Heart right ventricle (tissue), 16 donors: ENCODE results near the gene PLP1. TPM values are rescaled to one million over a fixed set of nuclear protein-coding genes. Genes with fewer than 3 reads are reported as not detected.

ENCODE experiments used
- ATAC-seq, 8 donors: fragments of 200-7000 bp; cut with Tn5 transposase; one replicate each; pipeline ENCODE4 v1.9.1; 2020; ENCODE audit warnings: mild to moderate bottlenecking in 8 of 8, moderate library complexity in 8 of 8, moderate number of reproducible peaks in 1 of 8
- DNase-seq, 2 donors: peaks; one replicate each; pipeline ENCODE4 v3.0.0-alpha.2; 2020
- H3K27ac ChIP-seq, 10 donors: fragments of 200-600 bp; sonication (generic) in 2 of 10; one replicate each; pipeline versions ENCODE4 v1.5.0 to v1.8.0; 2020 to 2022; ENCODE audit warnings: mild to moderate bottlenecking in 3 of 10
- H3K27me3 ChIP-seq, 7 donors: fragments of 200-600 bp; one replicate each; pipeline ENCODE4 v1.8.0; 2021 to 2022; ENCODE audit warnings: mild to moderate bottlenecking in 2 of 7
- H3K36me3 ChIP-seq, 9 donors: fragments of 200-600 bp; sonication (generic) in 1 of 9; one replicate each; pipeline versions ENCODE4 v1.5.0 to v1.8.0; 2020 to 2022; ENCODE audit warnings: mild to moderate bottlenecking in 2 of 9
- H3K4me1 ChIP-seq, 9 donors: fragments of 200-600 bp; sonication (generic) in 1 of 9; one replicate each; pipeline versions ENCODE4 v1.5.0 to v1.8.0; 2020 to 2022; ENCODE audit warnings: mild to moderate bottlenecking in 4 of 9
- H3K4me3 ChIP-seq, 10 donors: fragments of 200-600 bp; sonication (generic) in 2 of 10; one replicate each; pipeline versions ENCODE4 v1.5.0 to v1.8.0; 2020 to 2022; ENCODE audit warnings: mild to moderate bottlenecking in 7 of 10, moderate library complexity in 2 of 10
- H3K9me3 ChIP-seq, 11 donors: fragments of 200-600 bp in 10 of 11; sonication (generic) in 2 of 11; one replicate each; pipeline versions ENCODE4 v1.5.0 to v1.8.0; 2013 to 2022; ENCODE audit warnings: mild to moderate bottlenecking in 2 of 11, control low read depth in 1 of 11, moderate library complexity in 1 of 11
- WGBS, 2 donors: extraction: QIAGEN DNeasy Blood & Tissue Kit; methylation state at CpG; one replicate each; pipeline ENCODE4 v1.1.7; 2013; ENCODE audit warnings: inconsistent platforms in 1 of 2; 5-methylcytosine and 5-hydroxymethylcytosine counted together
- intact Hi-C, 10 donors: fragments of 100-400 bp; cut with DNase I; formaldehyde crosslinking; loops; one replicate each; pipeline versions ENCODE4 v1.11.1 to v1.14.2; 2022
- polyA plus RNA-seq, 2 donors: library from polyadenylated mRNA; stranded (reverse); fragments of 200-250 nt; gene quantifications; one replicate each; pipeline ENCODE4 v1.2.3, GENCODE V29; 2013
- total RNA-seq, 10 donors: library from RNA; stranded (reverse); fragmentation: NEBNext Ultra II Directional in 3 of 10; extraction: Animal tissue kit (Norgen Biotek cat#: 25700) in 3 of 10; gene quantifications; one replicate each; pipeline versions ENCODE4 v1.2.1 to v1.2.4, GENCODE V29; 2021 to 2023
- TF ChIP-seq, protein P1 (sequence below), 9 donors: fragments of 200-600 bp; sonication (generic) in 2 of 9; IDR thresholded peaks; one replicate each; pipeline versions ENCODE4 v1.5.0 to v1.8.0; 2021 to 2022; ENCODE audit warnings: antibody characterized with exemption in 9 of 9, mild to moderate bottlenecking in 5 of 9, moderate library complexity in 1 of 9
- donor health status: Arrhythmogenic right ventricular cardiomyopathy.
- donor health status: ischemic (EF 13 %, LVEDD 7.1; RV severe dilation, severe dysfunction).
- donor health status: healthy with polysubstance abuse.
- donor health status: DM: no; HTN: yes; CAD: no.
- donor health status: DM: no; HTN: no; CAD: no.
- donor health status: ischemic (EF 25% LVEDD 6.9; RV normal size, moderate dysfunction).
- donor health status: ischemic (EF 25% LVEDD 5.7; RV mildly dilated, moderate dysfunction).
- donor health status: healthy.
- donor health status: DM: yes; HTN: yes; CAD: no.
- donor health status: Ischemic cardiomyopathy.
- donor health status: ischemic (EF 35%, LVEDD 5.7; RV mildly dilated, moderate dysfunction).
- donor health status: nonischemic (EF 11% LVEDD 7.7; RV severe dilation, severe dysfunction).
- donor health status: DM: yes; HTN: yes; CAD: no.
- donor health status: PGD.
- donor health status: ischemic (EF 29% LVEDD 5.4; RV normal size, mild dysfunction).
- donor health status: nonischemic (EF 23%, LVEDD 6.1; RV moderate dilation, normal function).

The PLP1 gene
- total and polyA plus RNA-seq, 12 donors, result 0.94 to 10.4 (median 2.6) TPM

DNA sequence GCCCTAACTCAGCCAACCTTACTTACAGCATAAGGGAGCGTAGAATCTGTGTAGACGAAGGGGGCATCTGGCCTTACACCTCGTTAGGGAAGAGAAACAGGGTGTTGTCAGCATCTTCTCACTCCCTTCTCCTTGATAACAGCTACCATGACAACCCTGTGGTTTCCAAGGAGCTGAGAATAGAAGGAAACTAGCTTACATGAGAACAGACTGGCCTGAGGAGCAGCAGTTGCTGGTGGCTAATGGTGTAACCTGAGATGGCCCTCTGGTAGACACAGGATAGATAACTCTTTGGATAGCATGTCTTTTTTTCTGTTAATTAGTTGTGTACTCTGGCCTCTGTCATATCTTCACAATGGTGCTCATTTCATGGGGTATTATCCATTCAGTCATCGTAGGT, 14.6 kb downstream of the PLP1 start:
- Histone ChIP-seq H3K27me3 (peaks cover 0 to 66% (median 0%) of the 10 kb centered on the region in 7 donors), H3K4me3 (no peak overlapping the region), H3K27ac (no peak overlapping the region), H3K4me1 (no peaks in the 10 kb centered on the region), H3K36me3 (no peaks in the 10 kb centered on the region), H3K9me3 (no peaks in the 10 kb centered on the region)
- TF ChIP-seq, protein P1, sequence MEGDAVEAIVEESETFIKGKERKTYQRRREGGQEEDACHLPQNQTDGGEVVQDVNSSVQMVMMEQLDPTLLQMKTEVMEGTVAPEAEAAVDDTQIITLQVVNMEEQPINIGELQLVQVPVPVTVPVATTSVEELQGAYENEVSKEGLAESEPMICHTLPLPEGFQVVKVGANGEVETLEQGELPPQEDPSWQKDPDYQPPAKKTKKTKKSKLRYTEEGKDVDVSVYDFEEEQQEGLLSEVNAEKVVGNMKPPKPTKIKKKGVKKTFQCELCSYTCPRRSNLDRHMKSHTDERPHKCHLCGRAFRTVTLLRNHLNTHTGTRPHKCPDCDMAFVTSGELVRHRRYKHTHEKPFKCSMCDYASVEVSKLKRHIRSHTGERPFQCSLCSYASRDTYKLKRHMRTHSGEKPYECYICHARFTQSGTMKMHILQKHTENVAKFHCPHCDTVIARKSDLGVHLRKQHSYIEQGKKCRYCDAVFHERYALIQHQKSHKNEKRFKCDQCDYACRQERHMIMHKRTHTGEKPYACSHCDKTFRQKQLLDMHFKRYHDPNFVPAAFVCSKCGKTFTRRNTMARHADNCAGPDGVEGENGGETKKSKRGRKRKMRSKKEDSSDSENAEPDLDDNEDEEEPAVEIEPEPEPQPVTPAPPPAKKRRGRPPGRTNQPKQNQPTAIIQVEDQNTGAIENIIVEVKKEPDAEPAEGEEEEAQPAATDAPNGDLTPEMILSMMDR (IDR thresholded peaks at IDR 0.05), result no peak
- intact Hi-C loops, result no loop called here
- 83 to 91% methylated on average over 4 of the region's 4 CpGs for WGBS, 2 donors
- no peak for ATAC-seq
- no peak for DNase-seq

- DNase-seq (no peak), ATAC-seq (no peak)
- peaks cover 0 to 63% (median 0%) of the 10 kb centered on the region in 7 donors for H3K27me3 ChIP-seq
- H3K4me3 ChIP-seq, result no peak overlapping the region
- intact Hi-C loops, result no loop called here
- no peaks in the 10 kb centered on the region for H3K36me3 ChIP-seq
- H3K4me1 ChIP-seq, result no peaks in the 10 kb centered on the region
- no peaks in the 10 kb centered on the region for H3K9me3 ChIP-seq
- H3K27ac ChIP-seq, result no peak overlapping the region
- 73 to 86% methylated on average over 2 of the region's 2 CpGs for WGBS, 2 donors
- TF ChIP-seq, protein P1 (IDR thresholded peaks at IDR 0.05), result no peak
Measured at GRCh38 chrX:103791826-103792485, 15.3 kb downstream of the PLP1 start.

DNA sequence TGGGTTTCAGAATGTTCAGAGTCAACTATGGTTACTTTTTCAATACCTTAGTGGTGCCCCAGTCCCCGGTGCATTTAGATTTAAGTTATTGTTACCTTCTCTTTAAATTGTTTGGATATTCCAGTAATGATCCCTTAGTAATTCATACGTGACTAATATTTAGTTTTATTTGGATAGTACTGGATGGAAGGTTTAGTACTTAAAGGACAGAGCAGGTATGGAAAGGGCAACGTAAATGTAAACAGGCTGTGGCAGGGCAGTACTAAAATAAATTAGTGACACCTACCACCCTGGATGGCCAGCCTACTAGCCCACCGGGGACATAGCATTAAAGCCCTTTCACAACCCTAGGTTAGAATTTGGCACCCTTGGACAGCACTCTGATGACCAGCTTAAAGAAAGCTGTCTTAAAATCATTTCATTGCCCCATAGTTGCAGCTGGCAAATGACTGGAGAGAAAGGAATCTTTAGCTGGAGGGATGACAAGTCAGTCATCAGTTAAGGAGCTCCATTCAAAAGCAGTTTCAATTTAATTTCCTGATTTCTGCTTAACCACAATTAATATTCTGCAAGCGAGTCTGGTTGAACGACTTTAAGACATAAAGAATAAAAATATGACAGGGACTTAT, 16.4 kb downstream of the PLP1 start:
- no peaks in the 10 kb centered on the region for H3K9me3 ChIP-seq
- DNase-seq (no peak), ATAC-seq (peak in 1 of 8 donors; percentile 52)
- WGBS, 2 donors, result 85 to 92% methylated on average over 6 of the region's 6 CpGs
- H3K27me3 ChIP-seq, result peaks cover 0 to 63% (median 0%) of the 10 kb centered on the region in 7 donors
- H3K4me3 ChIP-seq, result no peak overlapping the region
- H3K4me1 ChIP-seq, result no peaks in the 10 kb centered on the region
- H3K27ac ChIP-seq, result no peak overlapping the region
- TF ChIP-seq, protein P1 (IDR thresholded peaks at IDR 0.05), result no peak
- no peaks in the 10 kb centered on the region for H3K36me3 ChIP-seq
- intact Hi-C loops, result no loop called here

DNA sequence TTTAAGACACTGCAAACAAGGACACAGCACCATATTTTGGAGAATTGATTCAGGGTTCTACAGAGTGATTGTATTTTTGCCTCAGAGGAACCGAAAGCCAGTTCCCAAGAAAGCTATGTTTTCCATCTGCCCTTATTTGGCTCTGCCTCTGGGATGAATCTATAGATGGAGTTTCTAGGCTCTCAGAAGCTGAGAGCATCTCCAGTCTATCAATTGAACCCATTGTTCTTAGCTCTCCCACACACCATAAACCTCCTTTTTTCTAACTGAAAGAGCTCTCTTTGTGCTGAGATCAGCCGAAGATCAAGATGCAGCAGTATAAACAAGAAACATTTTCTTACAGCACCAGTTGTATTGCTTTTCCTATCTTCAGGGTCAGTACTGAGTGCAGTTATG, 16.9 kb downstream of the PLP1 start:
- 73 to 77% methylated on average over 2 of the region's 2 CpGs for WGBS, 2 donors
- DNase-seq (no peak), ATAC-seq (no peak)
- Histone ChIP-seq H3K4me3 (no peak overlapping the region), H3K27me3 (peaks cover 0 to 66% (median 0%) of the 10 kb centered on the region in 7 donors), H3K27ac (no peak overlapping the region), H3K36me3 (no peaks in the 10 kb centered on the region), H3K9me3 (no peaks in the 10 kb centered on the region), H3K4me1 (no peaks in the 10 kb centered on the region)
- TF ChIP-seq, protein P1 (IDR thresholded peaks at IDR 0.05), result no peak
- intact Hi-C loops, result no loop called here
